HepG2 (cell line): ENCODE results near the gene TENT4B. TPM values are rescaled to one million over a fixed set of nuclear protein-coding genes. Genes with fewer than 3 reads are reported as not detected.

Source experiments
- CC2D1A ChIP-seq: sonication (generic); formaldehyde crosslinking; IDR thresholded peaks from 2 replicates; pipeline ENCODE4 v1.8.1; 2023; ENCODE audit warnings: mild to moderate bottlenecking, missing genetic modification reagents
- HES4 ChIP-seq: sonication (generic); formaldehyde crosslinking; IDR thresholded peaks from 2 replicates; pipeline ENCODE4 v1.9.0; 2021; ENCODE audit warnings: mild to moderate bottlenecking, missing genetic modification reagents, borderline replicate concordance
- KAT7 ChIP-seq: IDR thresholded peaks from 2 replicates; pipeline ENCODE4 v1.6.1; 2018; ENCODE audit warnings: borderline replicate concordance, missing compliant biosample characterization
- PCBP1 ChIP-seq: fragments of 200-400 bp; formaldehyde crosslinking; IDR thresholded peaks from 2 replicates; pipeline ENCODE4 v1.6.1; 2017; ENCODE audit warnings: mild to moderate bottlenecking, low read depth, low read length, borderline replicate concordance
- SALL1 ChIP-seq: sonication (generic); formaldehyde crosslinking; IDR thresholded peaks from 2 replicates; pipeline ENCODE4 v1.8.0; 2022; ENCODE audit warnings: mild to moderate bottlenecking, missing genetic modification reagents
- SIN3A ChIP-seq: IDR thresholded peaks from 2 replicates; pipeline ENCODE4 v1.6.1; 2011; ENCODE audit warnings: low read depth, mild to moderate bottlenecking, control low read depth, low read length, borderline replicate concordance
- ZNF343 ChIP-seq: sonication (generic); formaldehyde crosslinking; IDR thresholded peaks from 2 replicates; pipeline ENCODE4 v1.4.0; 2020; ENCODE audit warnings: mild to moderate bottlenecking, missing genetic modification reagents
- ZNF451 ChIP-seq: sonication (generic); formaldehyde crosslinking; IDR thresholded peaks from 2 replicates; pipeline ENCODE4 v1.5.0; 2020; ENCODE audit warnings: mild to moderate bottlenecking, missing genetic modification reagents
- ZNF747 ChIP-seq: sonication (generic); formaldehyde crosslinking; IDR thresholded peaks from 2 replicates; pipeline ENCODE4 v1.8.1; 2023; ENCODE audit warnings: missing genetic modification reagents, mild to moderate bottlenecking, borderline replicate concordance
- ZSCAN31 ChIP-seq: sonication (generic); formaldehyde crosslinking; IDR thresholded peaks from 2 replicates; pipeline ENCODE4 v1.5.0; 2020; ENCODE audit warnings: low read depth, mild to moderate bottlenecking, missing genetic modification reagents
- polyA plus RNA-seq, 8 experiments: library from polyadenylated mRNA; depleted of rRNA in 3 of 8; stranded (reverse) in 7 of 8; unstranded in 1 of 8; fragments of >200 nt; fragmentation: Illumina TruSeq in 4 of 8; extraction: Trizol in 4 of 8; gene quantifications; 2 replicates each; pipeline versions ENCODE4 v1.2.1 to v1.2.3, GENCODE V29; 2011 to 2016; ENCODE audit warnings: low read depth in 4 of 8, missing spikeins in 1 of 8, mixed read lengths in 1 of 8; ENCODE audit not compliant: insufficient read depth in 1 of 8
- total RNA-seq, 5 experiments: library from RNA; depleted of rRNA; stranded (reverse); fragments of >200 nt; fragmentation: Illumina TruSeq; extraction: Trizol; gene quantifications; 2 replicates each; pipeline ENCODE4 v1.2.3, GENCODE V29; 2016; ENCODE audit warnings: low read depth in 1 of 5
- TF ChIP-seq, protein P1 (sequence below): sonication (generic); formaldehyde crosslinking; IDR thresholded peaks from 2 replicates; pipeline ENCODE4 v1.9.0; 2021; ENCODE audit warnings: missing genetic modification reagents, mild to moderate bottlenecking, borderline replicate concordance
- TF ChIP-seq, protein P2 (sequence below): sonication (generic); formaldehyde crosslinking; IDR thresholded peaks from 2 replicates; pipeline ENCODE4 v1.8.1; 2023; ENCODE audit warnings: missing genetic modification reagents, mild to moderate bottlenecking, borderline replicate concordance
- TF ChIP-seq, protein P3 (sequence below): sonication (generic); formaldehyde crosslinking; IDR thresholded peaks from 2 replicates; pipeline ENCODE4 v1.4.0; 2020; ENCODE audit warnings: missing genetic modification reagents
- TF ChIP-seq, protein P4 (sequence below): sonication (generic); formaldehyde crosslinking; IDR thresholded peaks from 2 replicates; pipeline ENCODE4 v1.5.0; 2020; ENCODE audit warnings: missing genetic modification reagents, mild to moderate bottlenecking, borderline replicate concordance
- TF ChIP-seq, protein P5 (sequence below): sonication (generic); formaldehyde crosslinking; IDR thresholded peaks from one replicate; pipeline ENCODE4 v1.5.1; 2020; ENCODE audit warnings: mild to moderate bottlenecking, missing genetic modification reagents; ENCODE audit errors: not compliant biosample characterization
- TF ChIP-seq, protein P6 (sequence below): sonication (generic); formaldehyde crosslinking; IDR thresholded peaks from 2 replicates; pipeline ENCODE4 v1.4.0; 2020; ENCODE audit warnings: missing genetic modification reagents, borderline replicate concordance

TENT4B gene
- total and polyA plus RNA-seq, 2 of the 13 experiments (the other 11 are each of a cell fraction or from before 2014, with no cell fraction given): 15.0 to 32.8 TPM

DNA sequence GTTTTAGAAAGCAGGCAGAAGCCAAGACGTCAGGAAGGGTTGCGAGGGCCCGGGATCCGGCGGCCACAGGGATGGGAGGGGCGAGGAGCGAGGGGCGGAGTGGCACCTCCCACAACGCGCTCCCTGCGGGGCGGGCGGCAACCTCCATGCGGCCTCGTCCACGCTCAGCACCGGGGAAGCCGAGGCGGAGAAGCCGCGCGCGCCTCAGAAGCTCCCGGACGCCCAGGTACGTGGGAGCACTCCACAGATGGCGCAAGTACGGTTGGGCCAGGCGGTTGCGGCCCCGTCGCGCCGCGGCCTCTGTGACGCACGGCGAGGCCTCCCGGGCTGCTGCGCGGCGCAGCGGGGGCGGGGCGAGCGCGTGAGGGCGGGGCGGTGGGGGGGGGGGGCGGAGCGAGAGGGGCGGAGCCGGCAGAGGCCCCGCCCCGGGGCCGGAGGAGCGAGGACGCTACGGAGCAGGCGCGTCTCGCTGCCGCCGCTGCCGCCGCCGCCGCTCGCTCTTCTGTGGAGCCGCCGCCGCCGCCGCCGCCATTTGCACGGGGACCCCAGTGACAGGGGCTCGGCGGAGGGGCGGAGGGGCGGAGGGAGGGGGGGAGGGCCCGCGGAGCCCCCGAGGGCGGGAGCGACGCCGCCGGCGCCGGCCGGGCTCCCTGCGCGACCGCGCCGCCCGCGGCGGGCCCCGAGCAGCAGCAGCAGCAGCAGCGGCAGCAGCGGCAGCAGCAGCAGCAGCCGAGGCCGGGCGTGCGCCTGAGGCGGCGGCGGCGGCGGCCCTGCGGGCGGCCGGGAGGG, at the start of gene TENT4B (continued):
- TF ChIP-seq, protein P1, sequence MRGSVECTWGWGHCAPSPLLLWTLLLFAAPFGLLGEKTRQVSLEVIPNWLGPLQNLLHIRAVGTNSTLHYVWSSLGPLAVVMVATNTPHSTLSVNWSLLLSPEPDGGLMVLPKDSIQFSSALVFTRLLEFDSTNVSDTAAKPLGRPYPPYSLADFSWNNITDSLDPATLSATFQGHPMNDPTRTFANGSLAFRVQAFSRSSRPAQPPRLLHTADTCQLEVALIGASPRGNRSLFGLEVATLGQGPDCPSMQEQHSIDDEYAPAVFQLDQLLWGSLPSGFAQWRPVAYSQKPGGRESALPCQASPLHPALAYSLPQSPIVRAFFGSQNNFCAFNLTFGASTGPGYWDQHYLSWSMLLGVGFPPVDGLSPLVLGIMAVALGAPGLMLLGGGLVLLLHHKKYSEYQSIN: no peak
- TF ChIP-seq SALL1 (CRISPR knock-in tag) (peak; percentile 92), HES4 (CRISPR knock-in tag) (peak; percentile 91; the same call in 1 of the 2 replicates), ZNF343 (no peak), ZSCAN31 (CRISPR knock-in tag) (peak; percentile 86; the same call in 1 of the 2 replicates), PCBP1 (no peak), ZNF747 (CRISPR knock-in tag) (peak; percentile 71; the same call in 1 of the 2 replicates), SIN3A (peak; percentile 67; the same call in 1 of the 2 replicates), ZNF451 (CRISPR knock-in tag) (peak; percentile 87), KAT7 (CRISPR knock-in tag) (0 out of 2 replicates have a peak, but pooled peaks have one; percentile 63), CC2D1A (CRISPR knock-in tag) (0 out of 2 replicates have a peak, but pooled peaks have one; percentile 79)
- TF ChIP-seq, protein P2, sequence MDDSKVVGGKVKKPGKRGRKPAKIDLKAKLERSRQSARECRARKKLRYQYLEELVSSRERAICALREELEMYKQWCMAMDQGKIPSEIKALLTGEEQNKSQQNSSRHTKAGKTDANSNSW: peak; percentile 86; the same call in 1 of the 2 replicates
- TF ChIP-seq, protein P3, sequence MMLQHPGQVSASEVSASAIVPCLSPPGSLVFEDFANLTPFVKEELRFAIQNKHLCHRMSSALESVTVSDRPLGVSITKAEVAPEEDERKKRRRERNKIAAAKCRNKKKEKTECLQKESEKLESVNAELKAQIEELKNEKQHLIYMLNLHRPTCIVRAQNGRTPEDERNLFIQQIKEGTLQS: peak; percentile 47; the same call in 1 of the 2 replicates
- TF ChIP-seq, protein P4, sequence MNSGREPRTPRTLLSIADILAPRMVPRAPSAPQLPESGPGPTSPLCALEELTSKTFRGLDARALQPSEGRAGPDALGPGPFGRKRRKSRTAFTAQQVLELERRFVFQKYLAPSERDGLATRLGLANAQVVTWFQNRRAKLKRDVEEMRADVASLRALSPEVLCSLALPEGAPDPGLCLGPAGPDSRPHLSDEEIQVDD (CRISPR knock-in tag): peak; percentile 96
- TF ChIP-seq, protein P5, sequence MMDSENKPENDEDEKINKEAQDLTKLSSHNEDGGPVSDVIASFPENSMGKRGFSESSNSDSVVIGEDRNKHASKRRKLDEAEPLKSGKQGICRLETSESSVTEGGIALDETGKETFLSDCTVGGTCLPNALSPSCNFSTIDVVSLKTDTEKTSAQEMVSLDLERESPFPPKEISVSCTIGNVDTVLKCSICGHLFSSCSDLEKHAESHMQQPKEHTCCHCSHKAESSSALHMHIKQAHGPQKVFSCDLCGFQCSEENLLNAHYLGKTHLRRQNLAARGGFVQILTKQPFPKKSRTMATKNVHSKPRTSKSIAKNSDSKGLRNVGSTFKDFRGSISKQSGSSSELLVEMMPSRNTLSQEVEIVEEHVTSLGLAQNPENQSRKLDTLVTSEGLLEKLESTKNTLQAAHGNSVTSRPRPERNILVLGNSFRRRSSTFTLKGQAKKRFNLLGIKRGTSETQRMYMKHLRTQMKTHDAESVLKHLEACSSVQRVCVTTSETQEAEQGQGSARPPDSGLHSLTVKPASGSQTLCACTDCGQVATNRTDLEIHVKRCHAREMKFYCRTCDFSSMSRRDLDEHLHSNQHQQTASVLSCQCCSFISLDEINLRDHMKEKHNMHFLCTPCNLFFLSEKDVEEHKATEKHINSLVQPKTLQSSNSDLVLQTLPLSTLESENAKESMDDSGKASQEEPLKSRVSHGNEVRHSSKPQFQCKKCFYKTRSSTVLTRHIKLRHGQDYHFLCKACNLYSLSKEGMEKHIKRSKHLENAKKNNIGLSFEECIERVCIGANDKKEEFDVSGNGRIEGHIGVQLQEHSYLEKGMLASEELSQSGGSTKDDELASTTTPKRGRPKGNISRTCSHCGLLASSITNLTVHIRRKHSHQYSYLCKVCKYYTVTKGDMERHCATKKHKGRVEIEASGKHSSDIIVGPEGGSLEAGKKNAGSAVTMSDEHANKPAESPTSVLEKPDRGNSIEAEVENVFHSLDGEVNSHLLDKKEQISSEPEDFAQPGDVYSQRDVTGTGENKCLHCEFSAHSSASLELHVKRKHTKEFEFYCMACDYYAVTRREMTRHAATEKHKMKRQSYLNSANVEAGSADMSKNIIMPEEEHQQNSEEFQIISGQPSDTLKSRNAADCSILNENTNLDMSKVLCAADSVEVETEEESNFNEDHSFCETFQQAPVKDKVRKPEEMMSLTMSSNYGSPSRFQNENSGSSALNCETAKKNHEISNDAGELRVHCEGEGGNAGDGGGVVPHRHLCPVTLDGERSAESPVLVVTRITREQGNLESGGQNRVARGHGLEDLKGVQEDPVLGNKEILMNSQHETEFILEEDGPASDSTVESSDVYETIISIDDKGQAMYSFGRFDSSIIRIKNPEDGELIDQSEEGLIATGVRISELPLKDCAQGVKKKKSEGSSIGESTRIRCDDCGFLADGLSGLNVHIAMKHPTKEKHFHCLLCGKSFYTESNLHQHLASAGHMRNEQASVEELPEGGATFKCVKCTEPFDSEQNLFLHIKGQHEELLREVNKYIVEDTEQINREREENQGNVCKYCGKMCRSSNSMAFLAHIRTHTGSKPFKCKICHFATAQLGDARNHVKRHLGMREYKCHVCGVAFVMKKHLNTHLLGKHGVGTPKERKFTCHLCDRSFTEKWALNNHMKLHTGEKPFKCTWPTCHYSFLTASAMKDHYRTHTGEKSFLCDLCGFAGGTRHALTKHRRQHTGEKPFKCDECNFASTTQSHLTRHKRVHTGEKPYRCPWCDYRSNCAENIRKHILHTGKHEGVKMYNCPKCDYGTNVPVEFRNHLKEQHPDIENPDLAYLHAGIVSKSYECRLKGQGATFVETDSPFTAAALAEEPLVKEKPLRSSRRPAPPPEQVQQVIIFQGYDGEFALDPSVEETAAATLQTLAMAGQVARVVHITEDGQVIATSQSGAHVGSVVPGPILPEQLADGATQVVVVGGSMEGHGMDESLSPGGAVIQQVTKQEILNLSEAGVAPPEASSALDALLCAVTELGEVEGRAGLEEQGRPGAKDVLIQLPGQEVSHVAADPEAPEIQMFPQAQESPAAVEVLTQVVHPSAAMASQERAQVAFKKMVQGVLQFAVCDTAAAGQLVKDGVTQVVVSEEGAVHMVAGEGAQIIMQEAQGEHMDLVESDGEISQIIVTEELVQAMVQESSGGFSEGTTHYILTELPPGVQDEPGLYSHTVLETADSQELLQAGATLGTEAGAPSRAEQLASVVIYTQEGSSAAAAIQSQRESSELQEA: peak; percentile 59
- TF ChIP-seq, protein P6, sequence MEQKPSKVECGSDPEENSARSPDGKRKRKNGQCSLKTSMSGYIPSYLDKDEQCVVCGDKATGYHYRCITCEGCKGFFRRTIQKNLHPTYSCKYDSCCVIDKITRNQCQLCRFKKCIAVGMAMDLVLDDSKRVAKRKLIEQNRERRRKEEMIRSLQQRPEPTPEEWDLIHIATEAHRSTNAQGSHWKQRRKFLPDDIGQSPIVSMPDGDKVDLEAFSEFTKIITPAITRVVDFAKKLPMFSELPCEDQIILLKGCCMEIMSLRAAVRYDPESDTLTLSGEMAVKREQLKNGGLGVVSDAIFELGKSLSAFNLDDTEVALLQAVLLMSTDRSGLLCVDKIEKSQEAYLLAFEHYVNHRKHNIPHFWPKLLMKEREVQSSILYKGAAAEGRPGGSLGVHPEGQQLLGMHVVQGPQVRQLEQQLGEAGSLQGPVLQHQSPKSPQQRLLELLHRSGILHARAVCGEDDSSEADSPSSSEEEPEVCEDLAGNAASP: no peak
